Calu3 (cell line): ENCODE measurements around the gene COL13A1. TPM values are rescaled to one million over a fixed set of nuclear protein-coding genes. Genes with fewer than 3 reads are reported as not detected.

Source experiments
- BruUV-seq: library from RNA; stranded (reverse); fragments of 400-500 nt; replicated peaks from 2 replicates; lab custom pipeline; 2021; lab: Mats Ljungman, UMichigan
- CTCF ChIA-PET: fragments of 300-600 bp; sonication (Branson Sonifier 250); formaldehyde crosslinking; loops from one replicate; lab custom pipeline; 2022; ENCODE audit warnings: antibody characterized with exemption; lab: Charles Lee
- DNase-seq: peaks from one replicate; pipeline ENCODE4 v3.0.0; 2022
- H3K27ac Mint-ChIP-seq: one replicate; pipeline ENCODE4 v1.8.0; 2022; ENCODE audit warnings: mixed read lengths; ENCODE audit not compliant: unreplicated experiment
- H3K27me3 Mint-ChIP-seq: one replicate; pipeline ENCODE4 v1.8.0; 2022; ENCODE audit warnings: mixed read lengths; ENCODE audit not compliant: unreplicated experiment
- H3K36me3 Mint-ChIP-seq: one replicate; pipeline ENCODE4 v1.8.0; 2022; ENCODE audit warnings: mild to moderate bottlenecking, moderate library complexity, mixed read lengths; ENCODE audit not compliant: insufficient read depth, unreplicated experiment
- H3K4me1 Mint-ChIP-seq: one replicate; pipeline ENCODE4 v1.8.0; 2022; ENCODE audit warnings: mild to moderate bottlenecking, low read depth, mixed read lengths; ENCODE audit not compliant: unreplicated experiment
- H3K4me3 Mint-ChIP-seq: one replicate; pipeline ENCODE4 v1.8.0; 2022; ENCODE audit warnings: mild to moderate bottlenecking, low read depth, moderate library complexity, mixed read lengths; ENCODE audit not compliant: unreplicated experiment
- H3K9me3 Mint-ChIP-seq: one replicate; pipeline ENCODE4 v1.8.0; 2022; ENCODE audit warnings: low read depth, mixed read lengths; ENCODE audit not compliant: unreplicated experiment
- CTCF ChIP-seq: fragments of 200-600 bp; IDR thresholded peaks from one replicate; pipeline ENCODE4 v1.8.0; 2022; ENCODE audit warnings: antibody characterized with exemption; ENCODE audit not compliant: unreplicated experiment
- intact Hi-C: fragments of 100-400 bp; cut with micrococcal nuclease; formaldehyde crosslinking; loops from one replicate; pipeline ENCODE4 v1.10.0; 2022; ENCODE audit not compliant: unreplicated experiment
- total RNA-seq: library from RNA; stranded (reverse); gene quantifications from 2 replicates; pipeline ENCODE4 v1.2.3, GENCODE V29; 2022

COL13A1 gene
- total RNA-seq, 1 experiment from 2014 or later: 0.24 TPM

GRCh38 chr10:69849825-69850224 lies 48.1 kb downstream of the COL13A1 start:
- no peak for DNase-seq
- H3K27ac Mint-ChIP-seq: no peak overlapping the region
- CTCF ChIA-PET: no interaction called here
- peaks cover 74% of the 10 kb centered on the region for H3K27me3 Mint-ChIP-seq
- no TSS peak for BruUV-seq
- no peaks in the 10 kb centered on the region for H3K9me3 Mint-ChIP-seq
- intact Hi-C loops: no loop called here
- H3K36me3 Mint-ChIP-seq: no peaks in the 10 kb centered on the region
- no peak for TF ChIP-seq CTCF
- no peak overlapping the region for H3K4me3 Mint-ChIP-seq
- H3K4me1 Mint-ChIP-seq: no peaks in the 10 kb centered on the region

- no peak overlapping the region for H3K4me3 Mint-ChIP-seq
- BruUV-seq: no TSS peak
- intact Hi-C loops: no loop called here
- no peaks in the 10 kb centered on the region for H3K36me3 Mint-ChIP-seq
- CTCF ChIA-PET: interaction anchor here (0.9 kb wide), 1 partner anchor 10 kb away, joined by 3 read pairs; no protein-coding TSS in a partner anchor
- H3K9me3 Mint-ChIP-seq: no peaks in the 10 kb centered on the region
- DNase-seq: no peak
- TF ChIP-seq CTCF: no peak
- H3K4me1 Mint-ChIP-seq: no peaks in the 10 kb centered on the region
- no peak overlapping the region for H3K27ac Mint-ChIP-seq
- peaks cover 72% of the 10 kb centered on the region for H3K27me3 Mint-ChIP-seq
These were observed 48.7 kb downstream of the COL13A1 start for GRCh38 chr10:69850440-69850839.

- no peaks in the 10 kb centered on the region for H3K4me1 Mint-ChIP-seq
- no peaks in the 10 kb centered on the region for H3K36me3 Mint-ChIP-seq
- DNase-seq: no peak
- no peaks in the 10 kb centered on the region for H3K9me3 Mint-ChIP-seq
- H3K27me3 Mint-ChIP-seq: peaks cover 69% of the 10 kb centered on the region
- no TSS peak for BruUV-seq
- no peak overlapping the region for H3K27ac Mint-ChIP-seq
- no peak for TF ChIP-seq CTCF
- CTCF ChIA-PET: interaction anchor here (0.9 to 1.4 kb wide), 2 partner anchors 10 to 50 kb away, joined by 3 to 4 read pairs; no protein-coding TSS in a partner anchor
- intact Hi-C loops: no loop called here
- no peak overlapping the region for H3K4me3 Mint-ChIP-seq
These were observed 49.6 kb downstream of the COL13A1 start for GRCh38 chr10:69851306-69851705.

- Mint-ChIP-seq H3K4me1 (no peaks in the 10 kb centered on the region), H3K27ac (no peak overlapping the region), H3K27me3 (peaks cover 59% of the 10 kb centered on the region), H3K9me3 (no peaks in the 10 kb centered on the region), H3K36me3 (no peaks in the 10 kb centered on the region), H3K4me3 (no peak overlapping the region)
- CTCF ChIA-PET: no interaction called here
- BruUV-seq: no TSS peak
- no peak for TF ChIP-seq CTCF
- intact Hi-C loops: no loop called here
- no peak for DNase-seq
These were observed 51.4 kb downstream of the COL13A1 start for GRCh38 chr10:69853064-69853463.
